IPS DF 4.7 (cell line): ENCODE data around the gene USP38.
"Not testable (repeated sequence)": the region's sequence is repeated elsewhere in the genome, so short reads cannot be mapped to it uniquely, and the experiment has no call there.

Experiments used
- DNase-seq: peaks from one replicate; pipeline ENCODE4 v3.0.0-alpha.2; 2013; ENCODE audit warnings: low spot score; ENCODE audit errors: extremely low read depth

Gene USP38

DNA sequence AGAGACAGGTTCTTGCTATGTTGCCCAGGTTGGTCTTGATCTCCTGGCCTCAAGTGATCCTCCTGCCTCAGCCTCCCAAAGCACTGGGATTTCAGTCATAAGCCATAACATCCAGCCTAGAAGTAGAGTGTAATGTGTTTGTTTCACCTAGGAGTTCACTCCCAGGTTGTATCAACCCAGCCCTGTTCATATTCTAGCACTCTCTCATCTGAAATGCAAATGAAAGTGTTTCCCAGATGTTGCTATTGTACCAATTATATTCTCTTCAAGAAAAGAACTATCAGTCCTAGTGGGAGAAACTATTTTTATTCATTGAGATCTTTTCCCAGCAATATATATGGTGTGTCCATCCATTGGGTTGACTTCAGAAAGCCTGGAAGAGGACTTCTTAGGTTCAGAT is 72.6 kb downstream of the USP38 start:
- DNase-seq = no peak

DNA sequence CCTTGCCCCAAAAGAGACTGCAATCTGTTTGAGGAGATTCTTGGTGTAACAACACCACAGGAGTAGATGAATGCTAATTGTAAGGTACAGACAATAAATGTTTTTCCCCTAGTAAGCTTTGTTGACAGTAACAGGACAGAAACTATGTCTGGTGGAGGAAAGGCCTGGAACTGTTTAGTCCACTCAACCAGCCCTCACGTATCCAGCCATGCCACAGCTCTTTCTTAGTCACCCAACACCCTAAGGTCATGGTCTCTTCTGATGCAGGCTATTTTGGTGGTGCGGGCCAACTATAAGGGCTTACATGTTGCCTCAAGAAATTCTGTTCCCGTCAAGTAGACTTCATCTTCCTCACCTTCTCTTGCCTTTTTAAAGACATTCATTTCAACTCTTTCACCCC is 76.0 kb downstream of the USP38 start:
- DNase-seq = no peak

DNA sequence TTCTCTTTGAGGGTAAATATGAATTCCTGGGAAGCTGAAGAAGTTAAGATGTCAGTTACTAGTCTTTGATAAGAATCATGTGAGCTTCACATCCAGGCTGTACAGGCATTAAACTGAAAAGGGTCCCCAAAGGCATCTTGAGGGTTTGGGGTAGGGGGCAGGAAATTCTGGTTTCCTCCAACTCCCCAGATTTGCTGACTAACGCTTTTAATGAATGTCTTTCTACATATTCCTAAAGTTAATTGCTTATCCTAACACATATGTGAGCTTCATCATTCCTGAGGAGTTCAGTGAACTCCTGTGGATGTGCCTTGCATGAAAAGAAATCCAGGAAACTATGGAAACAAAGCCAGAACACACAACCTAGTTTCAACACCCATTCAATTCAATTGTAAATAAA is 78.1 kb downstream of the USP38 start:
- DNase-seq = no peak

DNA sequence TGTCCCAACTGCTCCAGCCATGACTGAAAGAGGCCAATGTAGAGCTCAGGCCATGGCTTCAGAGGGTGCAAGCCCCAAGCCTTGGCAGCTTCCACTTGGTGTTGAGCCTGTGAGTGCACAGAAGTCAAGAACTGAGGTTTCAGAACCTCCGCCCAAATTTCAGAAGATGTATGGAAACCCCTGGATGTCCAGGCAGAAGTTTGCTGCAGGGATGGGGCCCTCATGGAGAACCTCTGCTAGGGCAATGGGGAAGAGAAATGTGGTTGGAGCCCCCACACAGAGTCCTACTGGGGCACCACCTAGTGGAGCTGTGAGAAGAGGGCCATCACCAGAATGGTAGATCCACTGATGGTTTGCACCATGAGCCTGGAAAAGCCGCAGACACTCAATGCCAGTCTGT is 83.0 kb downstream of the USP38 start:
- DNase-seq = not testable (repeated sequence)

DNA sequence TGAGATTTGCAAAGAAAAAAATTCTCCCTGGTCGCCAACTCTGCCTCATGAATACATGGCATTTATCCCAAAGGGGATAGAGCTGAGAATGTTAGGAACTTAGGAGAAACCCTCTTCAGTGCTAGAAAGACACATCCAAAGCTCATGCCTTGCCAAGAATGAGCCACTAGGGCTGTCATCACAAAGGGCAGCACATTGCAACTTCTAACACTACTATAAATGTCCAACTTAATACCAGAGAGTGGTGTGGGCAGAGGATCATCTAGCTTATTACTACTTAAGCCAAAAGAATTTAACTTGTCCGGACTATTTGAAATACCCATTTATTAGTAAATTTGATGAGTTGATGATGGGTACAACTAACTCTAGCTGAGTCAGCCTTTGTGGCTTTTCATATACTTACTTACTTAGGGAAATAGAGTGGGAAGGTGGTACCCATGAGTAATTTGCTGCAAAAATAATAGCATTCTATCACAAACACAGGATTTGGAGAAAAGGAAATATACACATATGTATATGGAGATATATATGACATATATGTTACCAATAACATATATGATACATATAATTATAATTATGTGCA is 85.6 kb downstream of the USP38 start:
- no peak for DNase-seq
